ENCODE results near the gene EYA2.

The EYA2 gene

GRCh38 chr20:46939031-46939965, 44.7 kb downstream of the EYA2 start:
- DNase-seq (ENCODE audit: low read depth in 2 of 2): peak in 1 of 2 donors; percentile 38
- TF ChIP-seq CTCF (IDR thresholded peaks at IDR 0.05; ENCODE audit: low read depth, low read length): peak; percentile 19
- no peak overlapping the region for H3K4me3 ChIP-seq (replicated peaks in 1 of 2; ENCODE audit: low read depth in 2 of 2, low read length in 2 of 2)

GRCh38 chr20:46940616-46941015, 46.0 kb downstream of the EYA2 start:
- DNase-seq (ENCODE audit: low read depth in 2 of 2): no peak
- no peak for TF ChIP-seq CTCF (IDR thresholded peaks at IDR 0.05; ENCODE audit: low read depth, low read length)
- no peak overlapping the region for H3K4me3 ChIP-seq (replicated peaks in 1 of 2; ENCODE audit: low read depth in 2 of 2, low read length in 2 of 2)

- no peak overlapping the region for H3K4me3 ChIP-seq (replicated peaks in 1 of 2; ENCODE audit: low read depth in 2 of 2, low read length in 2 of 2)
- no peak for TF ChIP-seq CTCF (IDR thresholded peaks at IDR 0.05; ENCODE audit: low read depth, low read length)
- DNase-seq (ENCODE audit: low read depth in 2 of 2): no peak
Measured at GRCh38 chr20:46941404-46941803, 46.8 kb downstream of the EYA2 start.

- DNase-seq (ENCODE audit: low read depth in 2 of 2): no peak
- TF ChIP-seq CTCF (IDR thresholded peaks at IDR 0.05; ENCODE audit: low read depth, low read length): no peak
- H3K4me3 ChIP-seq (replicated peaks in 1 of 2; ENCODE audit: low read depth in 2 of 2, low read length in 2 of 2): no peak overlapping the region
Measured at GRCh38 chr20:46943861-46944591, 49.4 kb downstream of the EYA2 start.

GRCh38 chr20:46945465-46945864, 50.8 kb downstream of the EYA2 start:
- no peak overlapping the region for H3K4me3 ChIP-seq (replicated peaks in 1 of 2; ENCODE audit: low read depth in 2 of 2, low read length in 2 of 2)
- TF ChIP-seq CTCF (IDR thresholded peaks at IDR 0.05; ENCODE audit: low read depth, low read length): no peak
- DNase-seq (ENCODE audit: low read depth in 2 of 2): no peak

- no peak overlapping the region for H3K4me3 ChIP-seq (replicated peaks in 1 of 2; ENCODE audit: low read depth in 2 of 2, low read length in 2 of 2)
- DNase-seq (ENCODE audit: low read depth in 2 of 2): peak in 1 of 2 donors; percentile 33
- no peak for TF ChIP-seq CTCF (IDR thresholded peaks at IDR 0.05; ENCODE audit: low read depth, low read length)
Measured at GRCh38 chr20:46946181-46946624, 51.6 kb downstream of the EYA2 start.
